H1 (cell line): ENCODE measurements around the gene TLE5. TPM values are rescaled to one million over a fixed set of nuclear protein-coding genes. Genes with fewer than 3 reads are reported as not detected.

Source experiments
- CTCF ChIA-PET: fragments of 300-600 bp; sonication (Branson Sonifier 250); formaldehyde crosslinking; loops from one replicate; lab custom pipeline; 2021; ENCODE audit not compliant: partially characterized antibody; lab: Charles Lee
- POLR2A ChIA-PET: fragments of 300-600 bp; sonication (Branson Sonifier 250); formaldehyde crosslinking; loops from one replicate; lab custom pipeline; 2021; ENCODE audit warnings: inconsistent platforms; ENCODE audit not compliant: partially characterized antibody; lab: Charles Lee
- DNase-seq, 2 experiments: peaks; one replicate each; pipeline versions ENCODE4 v3.0.0 to v3.0.0-alpha.2; 2010 to 2022; ENCODE audit warnings: low spot score in 2 of 2, low read depth in 1 of 2, mixed read lengths in 1 of 2
- FAIRE-seq: peaks from 2 replicates; lab custom pipeline; 2011; peaks lifted over from hg19 to GRCh38; lab: Jason Lieb, UNC
- H2AFZ ChIP-seq: 2 replicates; pipeline ENCODE4 v1.8.1; 2012; ENCODE audit warnings: low read length, inconsistent platforms
- H2AK5ac ChIP-seq: 2 replicates; pipeline ENCODE4 v1.6.1; 2013; ENCODE audit warnings: low read depth, low read length
- H2BK120ac ChIP-seq: replicated peaks from 2 replicates; pipeline ENCODE3; 2013; ENCODE audit warnings: low read depth, low read length, inconsistent platforms
- H2BK12ac ChIP-seq: 2 replicates; pipeline ENCODE4 v1.6.1; 2013; ENCODE audit warnings: low read depth, low read length
- H2BK15ac ChIP-seq: 2 replicates; pipeline ENCODE4 v1.6.1; 2013; ENCODE audit warnings: low read length
- H2BK20ac ChIP-seq: 2 replicates; pipeline ENCODE4 v1.6.1; 2013; ENCODE audit warnings: low read length
- H2BK5ac ChIP-seq: 2 replicates; pipeline ENCODE4 v1.6.1; 2013; ENCODE audit warnings: low read depth, low read length
- H3K14ac ChIP-seq: 2 replicates; pipeline ENCODE4 v1.6.1; 2013; ENCODE audit warnings: inconsistent platforms; ENCODE audit not compliant: insufficient read length
- H3K18ac ChIP-seq: 2 replicates; pipeline ENCODE4 v1.6.1; 2013; ENCODE audit warnings: low read length; ENCODE audit errors: extremely low read depth
- H3K23ac ChIP-seq: 2 replicates; pipeline ENCODE4 v1.6.1; 2013; ENCODE audit warnings: inconsistent platforms; ENCODE audit not compliant: insufficient read length
- H3K23me2 ChIP-seq: 2 replicates; pipeline ENCODE4 v1.6.1; 2013; ENCODE audit warnings: low read depth, low read length
- H3K27ac ChIP-seq: 2 replicates; pipeline ENCODE4 v1.6.1; 2011; ENCODE audit warnings: low read depth, low read length, inconsistent platforms
- H3K27me3 ChIP-seq, 4 experiments: replicated peaks in 1 of 4; 1 replicate in 1 of 4; 2 replicates in 3 of 4; pipeline versions ENCODE4 v1.6.1 to v1.8.1; 2011 to 2013; ENCODE audit warnings: low read length in 3 of 4, mild to moderate bottlenecking in 3 of 4, inconsistent platforms in 2 of 4, mixed read lengths in 2 of 4, moderate library complexity in 1 of 4; ENCODE audit not compliant: control insufficient read depth in 3 of 4, insufficient read depth in 3 of 4; ENCODE audit errors: extremely low read depth in 1 of 4
- H3K36me3 ChIP-seq, 4 experiments: 2 replicates each; pipeline versions ENCODE4 v1.6.1 to v1.8.1; 2011 to 2013; ENCODE audit warnings: mild to moderate bottlenecking in 4 of 4, low read length in 3 of 4, moderate library complexity in 2 of 4, control low read depth in 1 of 4, inconsistent platforms in 1 of 4; ENCODE audit not compliant: insufficient read depth in 4 of 4, control insufficient read depth in 2 of 4
- H3K4ac ChIP-seq: replicated peaks from 2 replicates; pipeline ENCODE3; 2013; ENCODE audit warnings: low read length, low read depth, mixed read lengths, inconsistent platforms; ENCODE audit not compliant: insufficient read length
- H3K4me1 ChIP-seq, 4 experiments: replicated peaks in 1 of 4; 1 replicate in 1 of 4; 2 replicates in 3 of 4; pipeline versions ENCODE4 v1.6.1 to v1.8.1; 2011 to 2013; ENCODE audit warnings: low read length in 3 of 4, inconsistent platforms in 2 of 4, mixed read lengths in 1 of 4; ENCODE audit not compliant: insufficient read depth in 4 of 4, control insufficient read depth in 3 of 4
- H3K4me2 ChIP-seq, 2 experiments: 2 replicates each; pipeline versions ENCODE4 v1.6.1 to v1.8.1; 2011 to 2013; ENCODE audit warnings: low read depth in 2 of 2, low read length in 2 of 2, control low read depth in 1 of 2, inconsistent platforms in 1 of 2, mild to moderate bottlenecking in 1 of 2; ENCODE audit not compliant: insufficient read depth in 1 of 2
- H3K4me3 ChIP-seq, 4 experiments: fragments of 200-600, 300-600 bp in 1 of 4; sonication (generic), shearing (Covaris generic), sonication (Bioruptor Twin) in 1 of 4; 2 replicates each; pipeline versions ENCODE4 v1.5.1 to v1.8.1; 2011 to 2016; ENCODE audit warnings: low read length in 4 of 4, low read depth in 3 of 4, control low read depth in 2 of 4, inconsistent platforms in 2 of 4, mild to moderate bottlenecking in 2 of 4, mixed read lengths in 1 of 4, moderate library complexity in 1 of 4; ENCODE audit not compliant: insufficient read depth in 2 of 4; ENCODE audit errors: extremely low read depth in 1 of 4
- H3K56ac ChIP-seq: replicated peaks from 2 replicates; pipeline ENCODE3; 2013; ENCODE audit warnings: low read depth, mild to moderate bottlenecking, mixed read lengths, low read length, inconsistent platforms; ENCODE audit not compliant: insufficient read length
- H3K79me1 ChIP-seq: 2 replicates; pipeline ENCODE4 v1.6.1; 2013; ENCODE audit warnings: low read depth, low read length, control low read depth
- H3K79me2 ChIP-seq, 2 experiments: 2 replicates each; pipeline versions ENCODE4 v1.6.1 to v1.8.1; 2012 to 2013; ENCODE audit warnings: low read length in 2 of 2, mild to moderate bottlenecking in 2 of 2, inconsistent platforms in 1 of 2; ENCODE audit not compliant: insufficient read depth in 2 of 2, control insufficient read depth in 1 of 2
- H3K9ac ChIP-seq, 4 experiments: replicated peaks in 1 of 4; 1 replicate in 1 of 4; 2 replicates in 3 of 4; pipeline versions ENCODE4 v1.6.1 to v1.8.1; 2011 to 2013; ENCODE audit warnings: low read depth in 3 of 4, low read length in 3 of 4, control low read depth in 2 of 4, mild to moderate bottlenecking in 2 of 4, moderate library complexity in 2 of 4, inconsistent platforms in 1 of 4; ENCODE audit errors: extremely low read depth in 1 of 4
- H3K9me3 ChIP-seq, 2 experiments: 2 replicates each; pipeline versions ENCODE4 v1.6.1 to v1.8.1; 2012 to 2013; ENCODE audit warnings: mild to moderate bottlenecking in 2 of 2, moderate library complexity in 2 of 2, control low read depth in 1 of 2, inconsistent platforms in 1 of 2, low read depth in 1 of 2, low read length in 1 of 2, mixed read lengths in 1 of 2; ENCODE audit not compliant: insufficient read depth in 2 of 2
- H4K20me1 ChIP-seq, 2 experiments: replicated peaks in 1 of 2; 2 replicates each; pipeline versions ENCODE3 to v1.8.1; 2011 to 2013; ENCODE audit warnings: inconsistent platforms in 2 of 2, low read length in 2 of 2, mild to moderate bottlenecking in 1 of 2; ENCODE audit not compliant: insufficient read depth in 2 of 2, control insufficient read depth in 1 of 2
- H4K5ac ChIP-seq: 2 replicates; pipeline ENCODE4 v1.6.1; 2013; ENCODE audit warnings: low read length, low read depth, mixed read lengths, inconsistent platforms; ENCODE audit not compliant: insufficient read length
- H4K8ac ChIP-seq: 2 replicates; pipeline ENCODE4 v1.8.0; 2013; ENCODE audit warnings: mild to moderate bottlenecking, moderate library complexity, low read length, inconsistent platforms; ENCODE audit not compliant: insufficient read depth; ENCODE audit errors: extremely low read depth
- H4K91ac ChIP-seq: replicated peaks from 2 replicates; pipeline ENCODE3; 2013; ENCODE audit warnings: low read length, mixed read lengths, inconsistent platforms; ENCODE audit not compliant: insufficient read length
- CTBP2 ChIP-seq: IDR thresholded peaks from 2 replicates; pipeline ENCODE4 v1.7.0; 2011; ENCODE audit warnings: borderline replicate concordance, mild to moderate bottlenecking, moderate library complexity, mixed read lengths, low read length; ENCODE audit not compliant: insufficient read depth, insufficient read length
- SP1 ChIP-seq: IDR thresholded peaks from 2 replicates; pipeline ENCODE4 v1.6.1; 2011; ENCODE audit warnings: low read depth, low read length
- USF2 ChIP-seq: IDR thresholded peaks from 2 replicates; pipeline ENCODE4 v1.6.1; 2011; ENCODE audit warnings: low read length, improper control_type of control experiment
- WGBS, 2 experiments: shearing (Covaris generic) in 1 of 2; methylation state at CpG; one replicate each; pipeline versions ENCODE4 v1.1.6 to v1.1.7; 2013 to 2015; ENCODE audit warnings: low lambda C conversion rate in 2 of 2, mixed read lengths in 2 of 2, inconsistent platforms in 1 of 2, low coverage in 1 of 2, missing lambda C conversion rate in 1 of 2; ENCODE audit not compliant: insufficient replicate concordance in 2 of 2, insufficient coverage in 1 of 2, insufficient read length in 1 of 2; ENCODE audit errors: extremely low coverage in 1 of 2, missing lambda C conversion rate in 1 of 2; 5-methylcytosine and 5-hydroxymethylcytosine counted together
- polyA plus RNA-seq, 7 experiments: library from polyadenylated mRNA; depleted of rRNA in 3 of 7; stranded (reverse) in 5 of 7; unstranded in 2 of 7; fragments of >200 nt in 5 of 7; fragments of 200-250 nt in 2 of 7; gene quantifications; 1 replicate in 5 of 7; 2 replicates in 1 of 7; 4 replicates in 1 of 7; pipeline versions ENCODE4 v1.2.1 to v1.2.3, GENCODE V29; 2011 to 2013; ENCODE audit warnings: missing spikeins in 2 of 7, mixed read lengths in 2 of 7
- total RNA-seq: library from RNA; stranded (reverse); fragmentation: NEBNext Ultra II Directional; extraction: Animal tissue kit (Norgen Biotek cat#: 25700); gene quantifications from 2 replicates; pipeline ENCODE4 v1.2.1, GENCODE V29; 2021

TLE5 gene
- total and polyA plus RNA-seq, 2 of the 8 experiments (the other 6 are each of a cell fraction or from before 2014, with no cell fraction given) = 187 to 285 TPM

- Histone ChIP-seq H2BK12ac (0 out of 2 replicates have a peak overlapping the region, but pooled peaks have one; percentile 60), H3K23me2 (no peaks in the 10 kb centered on the region), H4K5ac (no peak overlapping the region), H3K9ac (no peak overlapping the region), H3K9me3 (no peaks in the 10 kb centered on the region), H3K27me3 (no peaks in the 10 kb centered on the region), H2BK120ac (no peak overlapping the region), H2BK5ac (no peak overlapping the region), H3K4ac (no peak overlapping the region), H3K18ac (no peak overlapping the region; the same call in 1 of the 2 replicates), H3K14ac (no peak overlapping the region), H3K23ac (no peak overlapping the region), H3K4me3 (no peak overlapping the region), H2AFZ (no peak overlapping the region), H2AK5ac (no peak overlapping the region), H3K4me1 (peaks cover 0 to 10% (median 2%) of the 10 kb centered on the region in 4 experiments; a peak in 3 of 7 replicates), H3K79me2 (no peaks in the 10 kb centered on the region), H3K79me1 (no peaks in the 10 kb centered on the region), H4K20me1 (peaks cover 0 to 2% of the 10 kb centered on the region in 2 experiments), H4K91ac (no peak overlapping the region), H4K8ac (peak overlapping the region; percentile 68; the same call in 1 of the 2 replicates)
- FAIRE-seq (peak; percentile 92), DNase-seq (peak; percentile 80 to 97)
- ChIA-PET CTCF (interaction anchor here (0.7 to 2.2 kb wide), 9 partner anchors 18 to 120 kb away, joined by 3 to 6 read pairs (median 4); partner anchors contain the start of gene TLE6), POLR2A (interaction anchor here (0.7 to 2.5 kb wide), 4 partner anchors 19 to 40 kb away, joined by 3 to 9 read pairs (median 4); no protein-coding TSS in a partner anchor)
- WGBS, 2 experiments = 88% methylated on average over 12 of the region's 37 CpGs; no CpG with 5 or more reads in 1 of the 2 experiments
- TF ChIP-seq SP1 = 0 out of 2 replicates have a peak, but pooled peaks have one; percentile 33
- TF ChIP-seq CTBP2 = no peak
- peak; percentile 17; the same call in 1 of the 2 replicates for TF ChIP-seq USF2
- TF ChIP-seq, all 59 proteins: peak for 2
- Histone ChIP-seq H2BK20ac (no peak overlapping the region), H3K36me3 (no peaks in the 10 kb centered on the region), H2BK15ac (no peak overlapping the region), H3K4me2 (0 out of 4 replicates have a peak overlapping the region, but pooled peaks of 1 of the 2 experiments have one; percentile 21), H3K56ac (no peak overlapping the region), H3K27ac (no peak overlapping the region)
Measured at GRCh38 chr19:3006075-3006767, 56.1 kb downstream of the TLE5 start.
